HG03045 (cell line): ENCODE measurements around the gene TXLNG.
"Not testable (repeated sequence)": the region's sequence is repeated elsewhere in the genome, so short reads cannot be mapped to it uniquely, and the experiment has no call there.

Experiments
- ATAC-seq: cut with Tn5 transposase; IDR thresholded peaks from one replicate; pipeline ENCODE4 v1.9.1; 2021; ENCODE audit warnings: mild to moderate bottlenecking, moderate library complexity; ENCODE audit not compliant: unreplicated experiment

TXLNG gene

GRCh38 chrX:16786139-16786790, at the start of gene TXLNG:
Gene TXLNG (plus strand): TSS chrX:16786466. CDS start chrX:16786488, 22 bp downstream.
- ATAC-seq: peak; percentile 99

GRCh38 chrX:16737024-16737423, 49.2 kb upstream of the TXLNG start:
- ATAC-seq: no peak

- no peak for ATAC-seq
Observed at GRCh38 chrX:16739574-16739973, 46.7 kb upstream of the TXLNG start.

GRCh38 chrX:16743604-16744325, 42.5 kb upstream of the TXLNG start:
- no peak for ATAC-seq

- ATAC-seq: no peak
Observed at GRCh38 chrX:16745102-16745501, 41.2 kb upstream of the TXLNG start.

GRCh38 chrX:16745659-16746058, 40.6 kb upstream of the TXLNG start:
- ATAC-seq: no peak

GRCh38 chrX:16748425-16748824, 37.8 kb upstream of the TXLNG start:
- ATAC-seq: no peak

- ATAC-seq: no peak
Observed at GRCh38 chrX:16750136-16750535, 36.1 kb upstream of the TXLNG start.

- no peak for ATAC-seq
Observed at GRCh38 chrX:16754019-16754418, 32.2 kb upstream of the TXLNG start.

GRCh38 chrX:16756724-16757123, 29.5 kb upstream of the TXLNG start:
- ATAC-seq: no peak

GRCh38 chrX:16761500-16761899, 24.8 kb upstream of the TXLNG start:
- not testable (repeated sequence) for ATAC-seq

GRCh38 chrX:16762579-16762978, 23.7 kb upstream of the TXLNG start:
- no peak for ATAC-seq

- no peak for ATAC-seq
Observed at GRCh38 chrX:16765594-16765993, 20.7 kb upstream of the TXLNG start.

- ATAC-seq: no peak
Observed at GRCh38 chrX:16770970-16771482, 15.2 kb upstream of the TXLNG start.

- no peak for ATAC-seq
Observed at GRCh38 chrX:16771483-16772398, 14.5 kb upstream of the TXLNG start.

- ATAC-seq: no peak
Observed at GRCh38 chrX:16772460-16772859, 13.8 kb upstream of the TXLNG start.

- no peak for ATAC-seq
Observed at GRCh38 chrX:16774746-16775145, 11.5 kb upstream of the TXLNG start.

- no peak for ATAC-seq
Observed at GRCh38 chrX:16778545-16778944, 7.7 kb upstream of the TXLNG start.

GRCh38 chrX:16778993-16779392, 7.3 kb upstream of the TXLNG start:
- ATAC-seq: no peak

GRCh38 chrX:16779815-16780214, 6.5 kb upstream of the TXLNG start:
- ATAC-seq: not testable (repeated sequence)

GRCh38 chrX:16783452-16783851, 2.8 kb upstream of the TXLNG start:
- no peak for ATAC-seq
